PC-9 (cell line): Measurements from ENCODE around the gene SLC28A1. TPM values are rescaled to one million over a fixed set of nuclear protein-coding genes. Genes with fewer than 3 reads are reported as not detected.
A peak's percentile ranks its signal among the peaks of the same experiment; 100 is the strongest.

ENCODE experiments used
- BruUV-seq: library from RNA; stranded (reverse); fragments of 400-500 nt; replicated peaks from 2 replicates; lab custom pipeline; 2021; lab: Mats Ljungman, UMichigan
- CTCF ChIA-PET: fragments of 300-600 bp; sonication (Branson Sonifier 250); formaldehyde crosslinking; loops from one replicate; lab custom pipeline; 2022; ENCODE audit warnings: antibody characterized with exemption; lab: Charles Lee
- POLR2A ChIA-PET: fragments of 300-600 bp; sonication (Branson Sonifier 250); formaldehyde crosslinking; loops from one replicate; lab custom pipeline; 2022; ENCODE audit warnings: antibody characterized with exemption; ENCODE audit not compliant: unreplicated experiment; lab: Charles Lee
- DNase-seq, 2 experiments: peaks; one replicate each; pipeline versions ENCODE4 v3.0.0 to v3.0.0-alpha.2; 2015 to 2022; ENCODE audit warnings: mixed read lengths in 1 of 2
- H2AFZ ChIP-seq: fragments of 200-600 bp; sonication (generic); 2 replicates; pipeline ENCODE4 v1.8.1; 2017; ENCODE audit warnings: antibody characterized with exemption
- H3F3A ChIP-seq: fragments of 200-600 bp; sonication (generic); 2 replicates; pipeline ENCODE4 v1.8.1; 2017; ENCODE audit warnings: antibody characterized with exemption, mild to moderate bottlenecking, low read depth; ENCODE audit not compliant: insufficient read depth
- H3K27ac ChIP-seq: fragments of 200-600 bp; sonication (generic); 2 replicates; pipeline ENCODE4 v1.6.1; 2016; ENCODE audit warnings: mixed run types
- H3K27me3 ChIP-seq: fragments of 200-600 bp; sonication (generic); 2 replicates; pipeline ENCODE4 v1.6.1; 2016; ENCODE audit warnings: low read depth, mixed run types; ENCODE audit not compliant: insufficient read depth
- H3K36me3 ChIP-seq: fragments of 200-600 bp; sonication (generic); 2 replicates; pipeline ENCODE4 v1.6.1; 2016; ENCODE audit warnings: low read depth, mixed run types
- H3K4me1 ChIP-seq: fragments of 200-600 bp; sonication (generic); replicated peaks from 2 replicates; pipeline ENCODE4 v1.6.1; 2016; ENCODE audit warnings: mixed run types; ENCODE audit not compliant: insufficient read depth
- H3K4me2 ChIP-seq: fragments of 200-600 bp; sonication (generic); 2 replicates; pipeline ENCODE4 v1.6.1; 2017; ENCODE audit warnings: mixed run types
- H3K4me3 ChIP-seq: fragments of 200-600 bp; sonication (generic); 2 replicates; pipeline ENCODE4 v1.6.1; 2016; ENCODE audit warnings: mixed run types
- H3K79me2 ChIP-seq: fragments of 200-600 bp; sonication (generic); 2 replicates; pipeline ENCODE4 v1.6.1; 2017; ENCODE audit warnings: low read depth, mixed run types
- H3K9me2 ChIP-seq: fragments of 200-600 bp; sonication (generic); 2 replicates; pipeline ENCODE4 v1.8.1; 2017; ENCODE audit warnings: mild to moderate bottlenecking; ENCODE audit not compliant: insufficient read depth
- H3K9me3 ChIP-seq: fragments of 200-600 bp; sonication (generic); 2 replicates; pipeline ENCODE4 v1.8.1; 2016; ENCODE audit warnings: low read depth; ENCODE audit not compliant: insufficient read depth
- H4K20me1 ChIP-seq: fragments of 200-600 bp; sonication (generic); 2 replicates; pipeline ENCODE4 v1.8.1; 2017; ENCODE audit not compliant: insufficient read depth
- CTCF ChIP-seq: fragments of 200-600 bp; sonication (generic); conservative IDR thresholded peaks from 2 replicates; pipeline ENCODE4 v1.6.1; 2017; ENCODE audit warnings: mixed run types, antibody characterized with exemption, mild to moderate bottlenecking, moderate library complexity
- EZH2 ChIP-seq: fragments of 200-600 bp; sonication (generic); IDR thresholded peaks from 2 replicates; pipeline ENCODE4 v1.8.0; 2017; ENCODE audit warnings: antibody characterized with exemption, low read depth
- intact Hi-C: fragments of 100-400 bp; cut with micrococcal nuclease; formaldehyde crosslinking; loops from one replicate; pipeline ENCODE4 v1.10.0; 2022; ENCODE audit not compliant: unreplicated experiment
- total RNA-seq: library from RNA; stranded (reverse); gene quantifications from 2 replicates; pipeline ENCODE4 v1.2.3, GENCODE V29; 2021

Gene SLC28A1
- total RNA-seq, 1 experiment from 2014 or later: 0.70 TPM

- Histone ChIP-seq H3K36me3 (no peaks in the 10 kb centered on the region), H3F3A (peaks cover 11% of the 10 kb centered on the region; the same call in 1 of the 2 replicates), H3K27ac (peak overlapping the region; percentile 65), H3K79me2 (no peaks in the 10 kb centered on the region), H3K9me3 (0 out of 2 replicates have a peak, but pooled peaks cover 2% of the 10 kb centered on the region), H2AFZ (no peak overlapping the region; the same call in 1 of the 2 replicates), H3K4me2 (peak overlapping the region; percentile 63), H3K4me3 (no peak overlapping the region), H4K20me1 (no peaks in the 10 kb centered on the region), H3K9me2 (no peaks in the 10 kb centered on the region), H3K27me3 (no peaks in the 10 kb centered on the region), H3K4me1 (peaks cover 35% of the 10 kb centered on the region)
- ChIA-PET CTCF (interaction anchor here (0.6 to 1.8 kb wide), 2 partner anchors 10 to 88 kb away, joined by 3 to 7 read pairs; no protein-coding TSS in a partner anchor), POLR2A (interaction anchor here (0.5 to 1.0 kb wide), 5 partner anchors 72 to 132 kb away, joined by 3 to 6 read pairs (median 5); no protein-coding TSS in a partner anchor)
- TF ChIP-seq EZH2 (no peak), CTCF (no peak)
- intact Hi-C loops: no loop called here
- peak; percentile 78 to 86 for DNase-seq
- BruUV-seq: no TSS peak
These were observed 43.6 kb upstream of the SLC28A1 start for GRCh38 chr15:84840741-84841429.

GRCh38 chr15:84842781-84843180 is 41.7 kb upstream of the SLC28A1 start:
- no peaks in the 10 kb centered on the region for H3K79me2 ChIP-seq
- peaks cover 35% of the 10 kb centered on the region for H3K4me1 ChIP-seq
- no peaks in the 10 kb centered on the region for H3K36me3 ChIP-seq
- no TSS peak for BruUV-seq
- DNase-seq: no peak
- H3K4me3 ChIP-seq: no peak overlapping the region
- TF ChIP-seq CTCF (no peak), EZH2 (no peak)
- H3K27ac ChIP-seq: no peak overlapping the region
- H3K4me2 ChIP-seq: no peak overlapping the region
- no peaks in the 10 kb centered on the region for H3K27me3 ChIP-seq
- POLR2A ChIA-PET: no interaction called here
- no peak overlapping the region for H2AFZ ChIP-seq
- CTCF ChIA-PET: no interaction called here
- H3F3A ChIP-seq: peaks cover 11% of the 10 kb centered on the region; the same call in 1 of the 2 replicates
- H4K20me1 ChIP-seq: no peaks in the 10 kb centered on the region
- intact Hi-C loops: no loop called here
- H3K9me3 ChIP-seq: peaks cover 19% of the 10 kb centered on the region; the same call in 1 of the 2 replicates
- no peaks in the 10 kb centered on the region for H3K9me2 ChIP-seq

GRCh38 chr15:84844964-84845363 is 39.5 kb upstream of the SLC28A1 start:
- intact Hi-C loops: loop anchor here (1.0 kb wide), 2 partner anchors 83 to 199 kb away; no protein-coding TSS in a partner anchor
- BruUV-seq: no TSS peak
- Histone ChIP-seq H3K4me1 (peaks cover 33% of the 10 kb centered on the region), H4K20me1 (no peaks in the 10 kb centered on the region), H3K36me3 (no peaks in the 10 kb centered on the region), H3K4me2 (no peak overlapping the region), H3K9me2 (no peaks in the 10 kb centered on the region), H3K79me2 (no peaks in the 10 kb centered on the region), H3K27me3 (no peaks in the 10 kb centered on the region), H3K27ac (0 out of 2 replicates have a peak overlapping the region, but pooled peaks have one; percentile 25), H3K9me3 (peaks cover 19% of the 10 kb centered on the region; the same call in 1 of the 2 replicates), H3K4me3 (no peak overlapping the region), H2AFZ (0 out of 2 replicates have a peak overlapping the region, but pooled peaks have one; percentile 12), H3F3A (peaks cover 11% of the 10 kb centered on the region; the same call in 1 of the 2 replicates)
- DNase-seq: peak in 1 of 2 experiments; percentile 5
- ChIA-PET CTCF (interaction anchor here (0.7 to 1.1 kb wide), 2 partner anchors 34 to 209 kb away, joined by 6 to 15 read pairs; no protein-coding TSS in a partner anchor), POLR2A (no interaction called here)
- TF ChIP-seq EZH2: no peak
- no peak for TF ChIP-seq CTCF
